Prostate gland (tissue), 2 donors: ENCODE measurements around the gene TMEM176A.

ENCODE experiments used
- POLR2A ChIP-seq: fragments of 450-650 bp; IDR thresholded peaks from one replicate; pipeline ENCODE4 v1.6.1; 2016; ENCODE audit warnings: antibody characterized with exemption, mild to moderate bottlenecking
- POLR2AphosphoS5 ChIP-seq: sonication (generic); formaldehyde crosslinking; IDR thresholded peaks from one replicate; pipeline ENCODE4 v1.6.1; 2017; ENCODE audit warnings: antibody characterized with exemption
- TF ChIP-seq, protein P1 (sequence below), 4 experiments: fragments of 200-600 bp in 2 of 4; fragments of 450-650 bp in 2 of 4; sonication (generic) in 2 of 4; IDR thresholded peaks; 1 replicate in 3 of 4; 2 replicates in 1 of 4; pipeline ENCODE4 v1.5.1; 2016 to 2019; ENCODE audit warnings: antibody characterized with exemption in 4 of 4, mild to moderate bottlenecking in 2 of 4, moderate library complexity in 2 of 4

DNA sequence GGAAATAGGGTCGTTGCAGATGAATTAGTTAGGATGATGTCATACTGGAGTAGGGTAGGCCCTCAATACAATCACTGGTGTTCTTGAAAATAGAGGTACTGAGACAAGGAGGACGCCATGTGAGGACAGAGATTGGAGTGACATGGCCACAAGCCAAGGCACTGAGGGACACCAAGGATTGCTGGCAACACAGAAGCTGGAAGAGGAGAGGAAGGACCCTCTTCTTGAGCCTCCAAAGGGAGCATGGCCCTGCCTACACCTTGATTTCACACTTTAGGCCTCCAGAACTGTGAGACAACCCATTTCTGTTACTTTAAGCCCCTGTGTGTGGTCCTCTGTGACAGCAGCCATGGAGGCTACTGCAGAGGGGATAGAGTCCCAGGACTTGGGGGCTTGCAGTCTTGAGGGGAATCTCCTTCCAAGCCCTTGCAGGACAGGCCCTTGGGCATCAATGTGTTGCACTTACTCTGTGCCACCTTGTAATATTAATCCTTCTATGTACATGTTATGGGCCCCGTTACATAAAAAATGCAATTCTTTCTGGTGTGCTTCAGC lies 48.1 kb downstream of the TMEM176A start:
- TF ChIP-seq, protein P1, sequence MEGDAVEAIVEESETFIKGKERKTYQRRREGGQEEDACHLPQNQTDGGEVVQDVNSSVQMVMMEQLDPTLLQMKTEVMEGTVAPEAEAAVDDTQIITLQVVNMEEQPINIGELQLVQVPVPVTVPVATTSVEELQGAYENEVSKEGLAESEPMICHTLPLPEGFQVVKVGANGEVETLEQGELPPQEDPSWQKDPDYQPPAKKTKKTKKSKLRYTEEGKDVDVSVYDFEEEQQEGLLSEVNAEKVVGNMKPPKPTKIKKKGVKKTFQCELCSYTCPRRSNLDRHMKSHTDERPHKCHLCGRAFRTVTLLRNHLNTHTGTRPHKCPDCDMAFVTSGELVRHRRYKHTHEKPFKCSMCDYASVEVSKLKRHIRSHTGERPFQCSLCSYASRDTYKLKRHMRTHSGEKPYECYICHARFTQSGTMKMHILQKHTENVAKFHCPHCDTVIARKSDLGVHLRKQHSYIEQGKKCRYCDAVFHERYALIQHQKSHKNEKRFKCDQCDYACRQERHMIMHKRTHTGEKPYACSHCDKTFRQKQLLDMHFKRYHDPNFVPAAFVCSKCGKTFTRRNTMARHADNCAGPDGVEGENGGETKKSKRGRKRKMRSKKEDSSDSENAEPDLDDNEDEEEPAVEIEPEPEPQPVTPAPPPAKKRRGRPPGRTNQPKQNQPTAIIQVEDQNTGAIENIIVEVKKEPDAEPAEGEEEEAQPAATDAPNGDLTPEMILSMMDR (IDR thresholded peaks at IDR 0.05), result no peak
- no peak for TF ChIP-seq POLR2A
- TF ChIP-seq POLR2AphosphoS5, result no peak
